ENCODE measurements around the gene DACH1.

Gene DACH1

DNA sequence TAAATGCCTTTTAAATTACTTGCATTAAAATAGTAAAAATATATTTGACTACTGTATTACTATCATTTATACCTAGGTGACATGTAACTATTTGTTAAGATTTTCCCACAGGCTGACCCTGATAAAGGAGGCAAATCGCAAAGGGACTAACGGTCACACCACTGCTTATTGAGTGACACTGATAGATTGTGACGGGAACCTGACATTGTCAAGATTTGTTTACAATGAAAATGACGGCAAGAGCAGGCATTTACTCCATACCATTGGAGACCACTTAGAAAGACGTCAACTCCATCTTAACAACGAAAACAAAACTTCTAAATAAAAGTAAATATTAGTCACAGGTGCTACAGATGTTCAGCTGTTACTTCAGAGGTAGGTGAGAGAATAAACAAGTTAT lies 289.0 kb downstream of the DACH1 start:
- no peak for DNase-seq (ENCODE audit: low read depth)

DNA sequence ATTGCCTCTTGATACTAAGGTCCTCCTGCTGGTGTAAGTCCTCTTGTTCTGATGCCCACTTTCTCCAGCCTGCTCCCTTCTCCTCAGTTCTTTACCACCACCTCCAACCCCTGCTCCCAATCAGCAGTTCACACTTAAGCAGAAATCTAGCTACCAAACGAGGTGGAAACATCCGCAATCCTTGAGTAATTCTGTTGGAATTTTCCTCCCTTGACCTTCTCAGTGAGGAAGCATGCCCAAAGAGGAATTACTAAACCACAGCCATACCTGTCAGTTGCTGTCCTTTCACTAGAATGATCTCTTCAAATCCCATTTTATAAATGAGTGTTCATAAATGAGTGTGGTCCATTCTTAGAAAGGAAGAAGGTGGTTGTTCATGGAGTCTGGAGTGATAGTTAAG lies 289.9 kb downstream of the DACH1 start:
- DNase-seq (ENCODE audit: low read depth) = no peak

DNA sequence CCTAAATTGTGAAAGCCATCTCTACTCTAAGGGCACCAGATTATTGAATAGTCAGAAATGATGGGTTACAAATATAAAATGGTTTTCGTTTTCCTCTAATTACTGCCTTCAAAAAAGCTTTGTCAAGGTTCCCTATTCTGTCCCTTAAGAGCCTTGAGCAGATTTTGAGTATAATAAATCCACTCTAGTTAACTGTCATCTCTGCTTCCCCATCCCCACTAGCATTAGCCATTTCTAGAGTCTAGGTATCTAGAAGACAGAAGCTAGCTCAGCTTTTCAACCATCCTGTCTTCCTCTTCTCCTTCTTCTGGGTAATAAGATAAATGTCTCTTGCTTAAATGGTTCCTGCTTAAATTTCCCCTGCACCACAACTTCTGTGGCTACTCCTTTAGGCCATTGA lies 290.4 kb downstream of the DACH1 start:
- DNase-seq (ENCODE audit: low read depth) = no peak

DNA sequence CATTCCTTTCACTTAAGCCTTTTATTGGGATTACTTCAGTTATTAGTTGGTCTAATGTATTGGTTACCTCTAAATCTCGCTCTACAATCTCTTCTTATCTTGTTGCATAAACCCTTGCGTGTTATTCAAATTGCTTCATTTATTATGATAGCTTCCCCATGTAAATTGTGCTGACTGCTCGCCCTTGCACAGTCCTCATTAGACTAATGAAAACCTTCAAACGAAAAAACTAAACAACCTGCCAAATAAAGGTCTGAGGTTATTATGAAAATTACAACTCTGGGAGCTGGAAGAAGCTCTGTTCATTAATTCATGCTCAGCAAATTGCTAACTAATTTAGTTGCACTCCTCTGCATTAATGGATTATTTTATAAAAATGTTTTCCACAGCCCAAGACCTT lies 320.1 kb downstream of the DACH1 start:
- no peak for DNase-seq (ENCODE audit: low read depth)

DNA sequence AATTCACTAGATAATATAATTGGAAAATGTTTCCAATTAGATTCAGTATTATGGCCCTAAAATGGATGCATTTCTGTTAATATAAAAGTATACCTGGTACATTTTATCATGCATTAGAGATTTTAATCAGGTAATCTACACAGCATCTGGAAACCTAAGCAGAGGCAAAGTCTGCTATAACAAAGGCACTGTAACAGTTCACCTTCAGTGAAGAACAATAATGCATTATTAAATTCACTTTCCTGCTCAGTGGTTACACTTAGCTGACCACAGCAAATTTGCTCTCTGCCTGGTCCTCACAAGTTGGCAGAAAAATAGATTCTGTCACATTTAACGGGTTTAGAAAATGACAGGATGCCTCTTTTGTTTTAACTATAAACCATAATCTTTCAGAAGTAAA lies 326.9 kb downstream of the DACH1 start:
- no peak for DNase-seq (ENCODE audit: low read depth)

DNA sequence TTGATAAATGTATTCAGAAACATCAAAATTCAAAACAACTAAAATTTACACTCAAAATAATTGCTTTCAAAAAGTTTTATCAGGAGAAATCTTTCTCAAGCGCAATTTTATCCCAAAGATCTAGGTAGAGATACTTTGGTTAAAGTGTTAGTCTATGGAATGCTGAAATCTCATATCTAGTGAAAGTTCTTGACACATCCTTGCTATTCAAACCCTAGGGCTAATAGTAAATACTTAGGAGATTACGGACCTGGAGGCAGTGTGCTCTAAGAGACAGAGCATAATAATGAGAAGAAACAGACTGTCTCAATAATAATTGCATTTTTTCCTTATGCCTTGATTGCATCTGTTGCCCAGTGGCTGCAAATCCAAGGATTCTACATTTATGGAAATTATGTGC lies 330.8 kb downstream of the DACH1 start:
- no peak for DNase-seq (ENCODE audit: low read depth)

DNA sequence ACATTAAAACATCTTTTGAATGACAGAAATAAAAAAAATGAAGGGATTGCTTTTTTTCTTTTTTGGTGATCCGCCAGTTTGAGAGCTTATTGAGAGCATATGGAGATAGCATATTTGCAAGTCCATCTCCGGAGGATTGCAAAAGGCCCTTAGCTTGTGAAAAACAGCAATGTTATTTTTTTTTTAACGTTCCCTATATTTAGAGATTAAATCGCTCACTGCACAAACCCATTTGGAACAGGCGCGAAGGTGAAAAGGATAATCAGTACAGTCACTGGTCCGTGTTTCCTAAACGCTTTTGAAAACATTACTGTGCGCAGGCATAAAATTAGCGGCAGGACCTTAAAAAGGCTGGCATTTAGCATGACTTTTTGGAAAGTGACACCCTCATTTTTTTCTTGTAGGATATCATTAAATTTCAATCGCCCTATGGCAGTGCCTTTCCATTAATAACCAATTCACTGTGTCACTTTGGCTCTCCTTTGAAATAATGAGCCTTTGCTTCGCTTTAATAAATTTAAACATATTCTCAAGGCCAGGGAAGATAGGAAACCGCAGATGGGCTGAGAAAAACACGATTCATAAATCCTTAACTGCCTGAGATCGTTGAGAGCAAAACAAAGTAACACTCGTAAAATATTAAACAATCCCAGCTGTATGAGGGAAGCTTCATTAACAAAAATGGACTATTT lies 342.2 kb downstream of the DACH1 start:
- peak; percentile 20 for DNase-seq (ENCODE audit: low read depth)

DNA sequence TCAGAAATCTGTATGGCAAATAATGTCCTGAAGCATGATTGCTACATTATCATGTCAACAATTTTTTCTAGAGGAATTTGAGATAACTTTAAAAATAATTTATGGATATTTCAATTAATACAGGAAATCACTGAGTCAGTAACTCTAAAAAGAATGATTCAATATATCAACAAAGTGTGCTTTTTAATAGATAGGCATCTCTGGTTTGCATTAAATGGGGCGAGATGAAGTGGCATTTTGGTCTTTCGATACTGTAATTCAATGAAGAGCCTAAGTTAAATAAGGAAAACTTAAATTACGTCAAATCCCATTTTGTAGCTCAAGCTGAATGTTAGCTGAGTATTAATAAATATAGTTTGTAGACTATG lies 342.8 kb downstream of the DACH1 start:
- DNase-seq (ENCODE audit: low read depth) = no peak

DNA sequence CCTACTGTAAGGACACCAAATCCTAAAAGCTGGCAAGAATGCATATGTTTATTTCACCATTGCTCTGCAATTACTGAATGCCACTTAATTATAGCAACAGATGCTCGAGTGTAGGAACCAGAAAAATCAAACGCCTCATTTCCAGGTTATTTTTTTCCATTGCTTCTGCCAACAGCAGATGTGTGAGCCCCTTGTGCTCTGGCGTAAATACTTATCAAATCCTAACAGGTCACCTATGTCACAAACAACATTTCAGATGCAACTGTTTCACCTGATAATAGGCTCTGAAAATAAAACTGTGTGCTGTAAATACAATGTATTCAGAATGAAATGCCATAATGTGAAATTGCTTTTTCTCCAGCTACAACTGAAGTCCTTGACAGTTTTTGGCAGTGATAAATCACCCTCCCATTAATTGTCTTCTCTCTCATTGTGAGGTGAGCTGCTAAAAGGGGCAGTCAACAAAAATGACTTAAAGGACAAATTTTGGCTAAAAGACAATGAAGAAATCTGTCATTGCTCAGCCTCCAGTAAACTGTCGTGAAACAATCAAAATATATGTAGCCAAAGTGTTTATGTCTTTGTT lies 344.0 kb downstream of the DACH1 start:
- no peak for DNase-seq (ENCODE audit: low read depth)

DNA sequence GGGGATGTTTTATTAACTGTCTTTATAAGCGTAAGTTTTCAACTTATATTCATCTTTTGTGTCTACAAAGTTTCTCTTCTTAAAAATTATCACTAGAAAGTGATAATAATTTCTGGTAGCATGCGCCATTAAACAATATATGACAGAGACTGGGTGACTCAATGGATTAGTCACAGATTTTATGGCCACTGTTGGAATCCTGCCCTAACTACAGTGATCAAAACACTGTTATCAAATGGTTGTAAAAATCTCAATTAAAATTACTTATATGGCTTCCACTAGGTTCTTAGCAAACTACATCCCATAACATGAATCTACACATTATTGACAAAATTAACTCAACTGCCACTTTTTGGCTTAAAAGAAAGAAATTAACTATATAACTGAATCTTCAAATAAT lies 350.0 kb downstream of the DACH1 start:
- no peak for DNase-seq (ENCODE audit: low read depth)

DNA sequence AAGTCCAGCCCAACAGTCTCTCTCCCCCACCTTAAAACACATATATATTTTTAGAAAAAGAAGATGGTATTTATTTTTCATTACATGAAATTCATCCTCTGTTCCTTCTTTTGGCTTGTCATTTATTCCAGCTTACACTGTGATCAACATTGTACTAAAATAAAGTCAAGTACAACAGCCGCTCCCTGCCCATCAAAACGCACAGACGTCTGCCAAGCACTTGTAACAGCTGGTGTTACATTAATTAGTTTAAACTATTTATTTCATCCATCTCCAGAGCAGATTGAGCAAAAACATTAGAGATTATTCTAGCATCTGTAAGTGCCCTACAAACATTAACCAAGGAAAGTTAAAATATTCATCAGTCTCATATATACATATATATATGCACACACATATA lies 350.5 kb downstream of the DACH1 start:
- no peak for DNase-seq (ENCODE audit: low read depth)

DNA sequence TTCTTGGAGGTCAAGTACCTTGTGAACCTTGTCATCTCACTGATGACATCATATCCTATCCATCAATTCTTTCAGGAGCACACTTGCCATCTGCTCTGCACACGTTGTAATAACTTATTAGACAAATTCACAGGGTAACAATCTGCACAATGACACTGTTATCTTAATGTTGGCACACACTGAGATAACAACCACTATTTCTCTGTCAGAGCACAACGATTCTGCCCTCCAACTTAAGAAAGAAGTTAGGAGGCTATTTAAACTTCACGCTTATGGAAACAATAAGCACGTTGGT lies 351.3 kb downstream of the DACH1 start:
- no peak for DNase-seq (ENCODE audit: low read depth)

DNA sequence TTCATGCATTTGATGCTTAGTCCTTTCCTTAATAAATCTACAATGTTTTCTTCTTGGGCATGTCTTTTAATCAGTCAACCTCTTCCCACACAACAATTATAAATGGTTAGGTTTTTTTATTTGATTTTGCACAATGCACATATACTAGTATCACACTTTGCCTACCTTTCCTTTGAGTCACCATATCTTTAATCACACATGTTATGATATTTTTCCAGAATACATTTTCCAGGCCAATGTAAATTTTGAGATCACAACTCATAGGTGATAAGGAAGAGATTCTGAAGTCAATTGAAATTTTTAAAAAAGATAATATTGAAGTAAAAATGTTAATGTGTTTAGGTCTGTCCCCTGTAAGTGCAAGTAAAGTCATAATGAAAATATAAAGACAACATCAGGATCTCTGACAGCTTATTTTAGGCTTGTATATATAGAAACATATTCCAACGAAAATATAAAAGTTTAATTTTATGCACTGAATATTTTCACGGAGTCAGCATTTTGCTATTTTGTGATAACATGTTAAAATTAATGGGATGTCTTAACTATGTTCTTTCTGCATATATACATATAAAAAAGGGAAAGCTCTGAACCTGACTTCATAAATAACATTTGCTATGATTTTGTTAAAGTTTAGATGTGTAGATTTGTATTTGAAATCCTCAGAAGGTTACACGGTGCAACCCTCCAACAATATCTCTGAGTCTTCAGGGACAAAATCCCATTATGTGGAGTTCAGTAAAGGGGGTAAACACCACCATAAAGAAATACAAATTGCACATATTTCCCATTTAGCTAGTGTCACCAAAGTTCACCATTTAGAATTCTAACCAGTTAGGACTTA lies 351.9 kb downstream of the DACH1 start:
- DNase-seq (ENCODE audit: low read depth) = no peak

DNA sequence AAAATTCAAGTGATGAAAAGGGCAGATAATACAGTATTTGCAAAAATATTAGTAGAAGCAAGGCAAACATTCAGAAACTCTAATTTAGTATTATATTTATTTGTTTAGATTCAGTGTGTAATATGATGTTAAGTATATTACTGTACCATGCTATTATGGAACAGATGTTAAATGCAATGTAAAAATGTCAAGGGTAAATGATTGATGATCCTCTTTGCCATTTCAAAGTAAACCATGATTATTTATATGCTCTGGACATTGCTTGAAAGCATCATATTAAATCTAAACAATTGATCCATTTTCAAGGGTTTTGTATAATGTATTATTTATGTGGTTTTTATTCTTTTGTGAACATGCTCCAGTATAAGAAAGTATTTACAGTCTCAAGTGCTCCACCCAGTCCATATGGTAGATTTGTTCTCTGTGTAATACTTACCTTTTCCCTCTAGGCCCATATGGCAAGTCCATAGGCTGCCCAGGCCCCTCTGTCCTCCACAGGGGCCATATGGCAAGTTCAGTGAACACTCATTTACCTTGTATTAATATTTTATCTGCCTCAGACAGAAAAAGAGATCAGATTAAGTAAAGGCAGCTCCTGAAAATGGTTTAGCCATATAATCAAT lies 353.5 kb downstream of the DACH1 start:
- DNase-seq (ENCODE audit: low read depth) = no peak

DNA sequence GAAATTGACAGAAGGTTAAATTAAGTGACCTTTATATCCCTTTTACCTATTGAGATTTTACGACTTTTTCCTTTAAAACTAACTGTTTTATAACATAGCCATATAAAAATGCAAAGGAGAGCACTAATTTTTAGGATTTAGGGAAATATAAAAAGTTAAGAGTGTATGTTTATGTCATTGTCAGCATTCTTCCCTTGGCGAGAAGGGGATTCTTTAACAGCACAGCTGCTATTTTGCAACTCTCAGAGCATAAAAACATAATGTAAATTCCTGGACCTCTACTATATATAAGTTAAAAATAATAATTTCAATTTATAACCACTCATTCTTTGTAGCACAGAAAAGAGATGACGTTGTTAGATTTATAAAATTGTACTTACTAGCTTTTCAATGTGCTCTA lies 363.2 kb downstream of the DACH1 start:
- DNase-seq (ENCODE audit: low read depth) = no peak

DNA sequence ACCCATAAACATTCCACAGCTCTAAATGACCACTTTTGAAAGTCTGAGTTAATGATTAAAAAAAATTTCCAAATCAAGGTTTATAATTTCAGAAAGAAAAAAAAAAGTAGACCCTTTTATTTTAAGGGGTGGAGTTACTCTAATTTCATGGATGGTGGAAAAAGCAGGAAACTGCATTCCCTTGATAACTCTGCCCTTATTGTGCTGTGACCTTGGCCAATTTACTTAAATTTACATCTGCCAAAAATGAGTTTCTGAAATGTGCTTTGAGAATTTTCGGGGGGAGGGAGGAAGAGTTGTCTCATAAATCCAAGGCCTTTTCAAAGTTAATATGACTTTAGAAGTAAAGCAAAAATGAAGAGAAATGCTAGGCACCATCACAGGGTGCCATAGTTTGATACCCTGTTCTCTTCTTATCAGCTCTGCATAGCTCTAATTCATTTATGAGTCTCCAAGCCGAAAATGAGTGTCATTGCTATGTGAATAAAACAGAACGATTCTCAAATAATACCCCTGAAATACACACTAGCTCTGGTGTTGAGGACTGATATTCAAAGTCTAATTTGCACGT lies 367.0 kb downstream of the DACH1 start:
- DNase-seq (ENCODE audit: low read depth) = no peak

DNA sequence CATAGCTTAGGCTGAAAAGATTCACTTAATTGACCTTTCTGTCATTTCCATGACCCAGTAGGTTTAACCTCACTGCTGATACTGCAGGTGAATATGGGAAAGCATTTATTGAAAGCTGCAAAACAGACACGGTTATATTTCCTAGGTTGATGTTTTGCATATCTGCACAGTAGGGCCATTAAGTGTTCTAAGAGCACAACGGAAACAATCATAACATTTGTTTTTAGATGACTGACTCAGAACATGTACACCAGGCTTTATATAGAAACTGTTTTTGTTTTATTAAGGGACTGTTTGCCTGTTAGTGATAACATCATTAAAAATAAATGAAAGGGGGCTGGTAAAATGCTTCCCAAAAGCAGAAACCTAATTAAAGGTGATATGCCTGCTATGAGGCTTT lies 367.8 kb downstream of the DACH1 start:
- DNase-seq (ENCODE audit: low read depth) = no peak

DNA sequence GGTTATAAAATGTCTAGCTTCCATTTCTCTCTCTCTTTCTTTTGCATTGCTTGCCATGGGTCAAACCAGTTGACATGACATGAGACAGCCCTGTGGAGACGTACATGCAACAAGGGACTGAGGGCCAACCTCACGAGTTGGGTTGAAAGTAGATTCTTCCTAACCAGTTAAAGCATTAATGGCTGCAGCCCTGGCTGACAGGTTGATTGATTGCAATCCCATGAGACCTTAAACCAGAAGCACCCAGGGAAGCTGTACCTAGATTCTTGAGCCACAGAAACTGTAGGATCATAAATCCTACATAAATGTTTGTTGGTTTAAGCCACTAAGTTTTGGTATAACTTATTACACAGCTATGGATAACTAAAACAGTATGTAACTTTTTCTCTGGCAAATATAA lies 373.8 kb downstream of the DACH1 start:
- DNase-seq (ENCODE audit: low read depth) = no peak

DNA sequence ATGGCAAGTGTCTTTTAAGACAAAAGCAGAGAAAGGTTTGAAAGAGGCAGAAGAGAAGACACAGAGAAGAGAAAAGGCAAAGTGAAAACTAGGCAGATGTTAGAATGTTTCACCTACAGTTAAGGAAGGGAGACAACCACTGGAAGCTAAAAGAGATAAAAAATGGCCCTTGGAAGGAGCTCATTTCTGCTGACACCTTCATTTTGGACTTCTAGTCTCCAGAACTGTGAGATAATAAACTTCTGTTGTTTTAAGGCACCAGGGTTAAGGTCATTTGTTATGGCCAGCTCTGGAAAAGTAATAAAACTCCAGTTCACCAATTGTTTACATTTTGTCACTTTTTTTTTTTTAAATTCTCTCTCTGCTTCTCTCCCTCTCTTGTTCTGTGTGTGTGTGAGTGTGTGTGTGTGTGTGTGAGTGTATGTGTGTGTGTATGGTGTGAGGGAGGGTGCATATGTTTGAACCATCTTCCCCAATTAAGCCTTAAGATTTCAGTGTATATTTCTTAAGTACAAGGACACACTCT lies 374.6 kb downstream of the DACH1 start:
- no peak for DNase-seq (ENCODE audit: low read depth)

DNA sequence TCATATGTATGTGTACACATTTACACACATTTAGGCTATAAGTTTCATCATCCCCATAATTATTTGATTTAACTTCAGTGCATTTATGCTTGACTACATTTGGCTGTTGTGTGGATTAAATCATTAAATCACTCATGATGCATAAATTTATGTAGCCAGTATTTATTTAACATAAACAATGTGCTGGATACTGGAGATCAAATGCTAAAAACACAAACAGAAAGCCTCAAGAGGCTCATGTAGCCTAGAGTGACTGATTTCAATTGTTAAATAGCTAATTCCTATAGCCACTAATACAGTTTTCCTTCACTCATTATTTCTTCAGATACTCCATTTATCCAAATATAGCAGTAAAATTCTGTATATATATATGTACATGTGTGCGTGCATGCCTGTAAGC lies 376.0 kb downstream of the DACH1 start:
- no peak for DNase-seq (ENCODE audit: low read depth)

DNA sequence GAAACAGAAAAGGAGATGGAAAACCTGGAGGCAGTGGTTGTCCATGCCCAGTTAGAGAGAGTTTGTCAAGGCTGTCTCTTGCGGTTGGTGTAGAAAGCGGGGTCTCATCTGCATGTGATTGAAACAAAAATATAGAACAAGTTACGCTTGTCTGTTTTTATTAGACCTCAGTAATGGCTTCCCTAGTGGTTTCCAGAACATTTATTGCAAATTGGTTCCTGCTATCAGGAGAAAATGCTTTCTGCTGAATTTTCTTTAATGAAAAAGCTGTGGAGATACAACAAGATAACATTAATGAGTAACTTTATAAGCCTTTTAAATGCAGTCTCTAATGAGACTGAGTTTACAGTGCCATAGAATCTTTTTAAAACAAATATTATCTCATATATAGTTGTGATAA lies 378.0 kb downstream of the DACH1 start:
- DNase-seq (ENCODE audit: low read depth) = no peak

DNA sequence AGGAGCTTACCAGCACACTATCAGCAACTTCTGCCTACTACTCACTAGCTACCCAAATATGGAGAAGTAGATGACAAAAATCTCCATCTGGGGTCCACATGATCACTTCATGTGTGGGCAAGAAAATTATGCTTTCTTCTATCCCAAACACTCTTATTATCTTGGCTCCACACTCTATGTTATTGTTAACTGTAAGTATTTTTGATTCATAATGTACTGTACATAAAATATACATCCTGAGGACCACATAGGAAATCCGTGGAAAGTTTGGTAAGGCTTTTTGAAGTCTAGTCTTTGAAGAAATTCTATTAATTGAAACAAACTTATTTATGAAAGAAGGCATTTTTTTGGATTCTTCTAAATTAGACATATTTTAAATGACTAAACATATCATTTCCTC lies 378.8 kb downstream of the DACH1 start:
- no peak for DNase-seq (ENCODE audit: low read depth)

DNA sequence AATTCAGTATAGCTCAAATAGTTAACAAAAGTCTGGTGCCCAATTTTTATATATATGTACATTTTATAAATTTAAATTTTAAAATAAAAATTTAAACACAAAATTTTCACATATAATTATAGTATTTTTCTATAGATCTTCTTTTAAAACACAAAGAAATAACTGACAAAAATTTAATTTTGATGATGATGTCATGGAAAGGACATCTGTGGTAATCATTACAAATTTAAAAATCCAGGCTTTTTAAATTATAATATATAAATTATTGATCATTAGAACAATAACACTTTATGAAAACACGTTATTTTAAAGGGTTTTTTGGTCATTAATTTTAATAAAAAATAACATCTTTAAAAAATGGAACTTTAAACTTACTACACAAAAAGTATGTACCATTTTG lies 381.1 kb downstream of the DACH1 start:
- DNase-seq (ENCODE audit: low read depth) = no peak

Measured in GM04504 (cell line).